ENCODE measurements around the gene STRIP2.
"Not testable (repeated sequence)": the region's sequence is repeated elsewhere in the genome, so short reads cannot be mapped to it uniquely, and the experiment has no call there.

STRIP2 gene

GRCh38 chr7:129433847-129434674 lies at the start of gene STRIP2:
TSS of gene STRIP2 (plus strand) at chr7:129434432. CDS start at chr7:129434473, 41 bp downstream.
- DNase-seq = peak; percentile 85 to 88

GRCh38 chr7:129385116-129385515 lies 49.1 kb upstream of the STRIP2 start:
- DNase-seq = no peak

GRCh38 chr7:129385598-129385997 lies 48.6 kb upstream of the STRIP2 start:
- DNase-seq = no peak

- no peak for DNase-seq
Observed at GRCh38 chr7:129386506-129386905, 47.7 kb upstream of the STRIP2 start.

GRCh38 chr7:129387537-129387936 lies 46.7 kb upstream of the STRIP2 start:
- no peak for DNase-seq

GRCh38 chr7:129388333-129389098 lies 45.7 kb upstream of the STRIP2 start:
- no peak for DNase-seq

- no peak for DNase-seq
Observed at GRCh38 chr7:129389829-129390228, 44.4 kb upstream of the STRIP2 start.

- DNase-seq = no peak
Observed at GRCh38 chr7:129390314-129390713, 43.9 kb upstream of the STRIP2 start.

- no peak for DNase-seq
Observed at GRCh38 chr7:129391546-129392171, 42.6 kb upstream of the STRIP2 start.

- no peak for DNase-seq
Observed at GRCh38 chr7:129393255-129393654, 41.0 kb upstream of the STRIP2 start.

- DNase-seq = no peak
Observed at GRCh38 chr7:129394101-129394500, 40.1 kb upstream of the STRIP2 start.

GRCh38 chr7:129394982-129395914 lies 39.0 kb upstream of the STRIP2 start:
- no peak for DNase-seq

GRCh38 chr7:129401228-129401966 lies 32.8 kb upstream of the STRIP2 start:
- DNase-seq = peak in 1 of 2 donors; percentile 15

GRCh38 chr7:129401967-129402860 lies 32.0 kb upstream of the STRIP2 start:
- no peak for DNase-seq

GRCh38 chr7:129405527-129405926 lies 28.7 kb upstream of the STRIP2 start:
- DNase-seq = no peak

GRCh38 chr7:129410238-129410637 lies 24.0 kb upstream of the STRIP2 start:
- DNase-seq = not testable (repeated sequence)

GRCh38 chr7:129412501-129412900 lies 21.7 kb upstream of the STRIP2 start:
- DNase-seq = no peak

GRCh38 chr7:129417073-129417472 lies 17.2 kb upstream of the STRIP2 start:
- no peak for DNase-seq

GRCh38 chr7:129421717-129422250 lies 12.4 kb upstream of the STRIP2 start:
- DNase-seq = no peak

- no peak for DNase-seq
Observed at GRCh38 chr7:129422727-129423126, 11.5 kb upstream of the STRIP2 start.

All from CD4-positive, alpha-beta T cell treated with Interleukin-1 beta for 1 hour (primary cell).